RWPE2 (cell line): Measurements from ENCODE around the gene DEGS1.
A peak's percentile ranks its signal among the peaks of the same experiment; 100 is the strongest.

Source experiments
- ATAC-seq: fragments of 200-7000 bp; cut with Tn5 transposase; 3 replicates; pipeline ENCODE4 v1.9.1; 2021; ENCODE audit warnings: low read depth
- DNase-seq: peaks from one replicate; pipeline ENCODE4 v3.0.0-alpha.2; 2020; ENCODE audit warnings: low spot score
- H3K27ac ChIP-seq: fragments of 450-650 bp; 2 replicates; pipeline ENCODE4 v1.5.1; 2017; ENCODE audit warnings: mild to moderate bottlenecking; ENCODE audit not compliant: poor library complexity, severe bottlenecking
- H3K27me3 ChIP-seq: fragments of 250-450 bp; sonication (Bioruptor Pico); 2 replicates; pipeline ENCODE4 v1.5.1; 2021; ENCODE audit warnings: mild to moderate bottlenecking, moderate library complexity; ENCODE audit not compliant: insufficient read depth, poor library complexity, severe bottlenecking
- H3K36me3 ChIP-seq: fragments of 250-450 bp; sonication (Bioruptor Pico); 2 replicates; pipeline ENCODE4 v1.5.1; 2020; ENCODE audit warnings: low read depth, mild to moderate bottlenecking, moderate library complexity
- H3K4me1 ChIP-seq: fragments of 250-450 bp; sonication (Bioruptor Pico); 2 replicates; pipeline ENCODE4 v1.5.1; 2021; ENCODE audit warnings: mild to moderate bottlenecking, moderate library complexity; ENCODE audit not compliant: insufficient read depth, poor library complexity, severe bottlenecking
- H3K4me3 ChIP-seq: fragments of 250-450 bp; sonication (Bioruptor Pico); 2 replicates; pipeline ENCODE4 v1.5.1; 2021; ENCODE audit warnings: mild to moderate bottlenecking, moderate library complexity; ENCODE audit not compliant: severe bottlenecking
- H3K9me3 ChIP-seq: fragments of 250-450 bp; sonication (Bioruptor Pico); 2 replicates; pipeline ENCODE4 v1.5.1; 2021; ENCODE audit warnings: mild to moderate bottlenecking, moderate library complexity; ENCODE audit not compliant: severe bottlenecking
- CTCF ChIP-seq: fragments of 450-650 bp; IDR thresholded peaks from one replicate; pipeline ENCODE4 v1.5.1; 2017; ENCODE audit warnings: mild to moderate bottlenecking, moderate library complexity; ENCODE audit not compliant: poor library complexity, severe bottlenecking

DEGS1 gene

DNA sequence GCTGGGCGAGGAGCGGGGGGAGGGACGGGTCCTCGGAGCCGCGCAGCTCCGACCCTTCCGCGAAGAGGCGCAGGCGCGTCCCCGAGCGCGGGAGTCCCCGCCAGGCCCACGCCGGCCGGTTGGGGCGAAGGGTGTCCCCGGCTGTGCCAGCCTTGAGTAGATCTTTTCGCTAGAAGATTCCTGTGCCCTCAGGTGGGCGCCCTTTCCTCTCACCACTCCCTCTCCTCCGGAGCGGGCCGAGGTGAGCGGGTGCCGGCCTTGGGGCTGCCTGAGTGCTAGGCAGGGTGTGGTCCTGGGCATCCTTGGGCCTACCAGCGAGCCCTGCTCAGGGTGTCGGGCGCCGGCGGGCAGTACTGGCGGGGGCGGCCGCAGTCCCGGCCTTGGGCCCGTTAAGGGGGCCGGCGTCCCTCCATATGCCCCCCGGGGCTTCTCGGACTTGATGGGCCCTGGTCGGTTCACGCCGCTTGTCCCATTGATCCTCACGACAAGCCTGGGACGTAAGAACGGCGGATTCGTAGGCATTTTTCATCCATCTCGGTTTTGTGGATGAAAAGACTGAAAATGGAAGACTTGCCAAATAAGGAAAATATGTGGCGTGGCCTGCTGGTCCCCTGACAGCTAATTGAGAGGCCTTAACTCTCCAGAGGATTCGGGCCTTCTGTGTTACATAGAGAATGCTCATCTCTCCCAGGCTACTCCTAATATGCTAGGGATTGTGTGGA, 712 bp downstream of the DEGS1 start:
- peak; percentile 72 for ATAC-seq
- Histone ChIP-seq H3K4me1 (no peaks in the 10 kb centered on the region), H3K4me3 (peak overlapping the region; percentile 70), H3K27ac (peak overlapping the region; percentile 66), H3K9me3 (no peaks in the 10 kb centered on the region), H3K36me3 (no peaks in the 10 kb centered on the region), H3K27me3 (no peaks in the 10 kb centered on the region)
- no peak for TF ChIP-seq CTCF
- DNase-seq, result no peak

- H3K27me3 ChIP-seq, result no peaks in the 10 kb centered on the region
- no peak for TF ChIP-seq CTCF
- no peaks in the 10 kb centered on the region for H3K4me1 ChIP-seq
- DNase-seq (no peak), ATAC-seq (no peak)
- H3K9me3 ChIP-seq, result no peaks in the 10 kb centered on the region
- no peak overlapping the region for H3K27ac ChIP-seq
- H3K4me3 ChIP-seq, result no peak overlapping the region
- H3K36me3 ChIP-seq, result peaks cover 8% of the 10 kb centered on the region; the same call in 1 of the 2 replicates
These were observed 2.2 kb downstream of the DEGS1 start for GRCh38 chr1:224185208-224185607.

DNA sequence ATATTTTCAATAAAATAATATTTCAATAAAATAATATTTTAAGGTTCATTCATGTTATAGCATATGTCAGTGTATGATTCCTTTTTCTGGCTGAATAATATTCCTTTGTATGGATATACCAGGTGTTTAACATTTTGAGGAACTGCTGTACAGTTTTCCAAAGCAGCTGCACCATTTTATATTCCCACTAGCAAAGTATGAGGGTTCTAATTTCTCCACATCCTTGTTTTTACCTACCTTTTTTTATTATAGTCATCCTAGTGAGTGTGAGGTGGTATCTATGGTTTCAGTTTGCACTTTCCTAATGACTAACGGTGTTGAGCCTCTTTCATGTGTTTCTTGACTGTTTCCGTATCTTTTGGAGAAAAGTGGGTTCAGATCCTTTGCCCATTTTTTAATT, 5.2 kb downstream of the DEGS1 start:
- H3K36me3 ChIP-seq, result peaks cover 8% of the 10 kb centered on the region; the same call in 1 of the 2 replicates
- ATAC-seq (no peak), DNase-seq (no peak)
- TF ChIP-seq CTCF, result no peak
- no peak overlapping the region for H3K4me3 ChIP-seq
- H3K27me3 ChIP-seq, result no peaks in the 10 kb centered on the region
- H3K9me3 ChIP-seq, result no peaks in the 10 kb centered on the region
- H3K27ac ChIP-seq, result no peak overlapping the region
- no peaks in the 10 kb centered on the region for H3K4me1 ChIP-seq

- no peaks in the 10 kb centered on the region for H3K27me3 ChIP-seq
- H3K4me3 ChIP-seq, result no peak overlapping the region
- ATAC-seq (no peak), DNase-seq (no peak)
- no peaks in the 10 kb centered on the region for H3K9me3 ChIP-seq
- no peaks in the 10 kb centered on the region for H3K4me1 ChIP-seq
- TF ChIP-seq CTCF, result no peak
- no peak overlapping the region for H3K27ac ChIP-seq
- H3K36me3 ChIP-seq, result peaks cover 8% of the 10 kb centered on the region; the same call in 1 of the 2 replicates
These were observed 6.5 kb downstream of the DEGS1 start for GRCh38 chr1:224189561-224189960.

DNA sequence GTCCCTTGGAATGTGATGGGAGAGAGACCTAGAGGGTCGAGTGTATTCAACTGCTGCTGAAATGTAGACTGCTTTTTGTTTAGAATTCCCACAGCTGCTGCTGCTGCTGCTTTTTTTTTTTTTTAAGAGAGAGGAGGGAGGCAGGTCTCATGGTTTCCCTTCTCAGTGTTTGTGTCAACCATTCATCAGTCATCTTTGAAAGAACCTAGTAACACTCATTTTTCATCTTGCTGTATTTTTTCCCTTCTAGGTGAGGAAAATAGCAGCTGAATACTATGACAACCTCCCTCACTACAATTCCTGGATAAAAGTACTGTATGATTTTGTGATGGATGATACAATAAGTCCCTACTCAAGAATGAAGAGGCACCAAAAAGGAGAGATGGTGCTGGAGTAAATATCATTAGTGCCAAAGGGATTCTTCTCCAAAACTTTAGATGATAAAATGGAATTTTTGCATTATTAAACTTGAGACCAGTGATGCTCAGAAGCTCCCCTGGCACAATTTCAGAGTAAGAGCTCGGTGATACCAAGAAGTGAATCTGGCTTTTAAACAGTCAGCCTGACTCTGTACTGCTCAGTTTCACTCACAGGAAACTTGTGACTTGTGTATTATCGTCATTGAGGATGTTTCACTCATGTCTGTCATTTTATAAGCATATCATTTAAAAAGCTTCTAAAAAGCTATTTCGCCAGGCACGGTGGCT, 9.2 kb downstream of the DEGS1 start:
- no peak for DNase-seq
- no peak for TF ChIP-seq CTCF
- Histone ChIP-seq H3K36me3 (peaks cover 8% of the 10 kb centered on the region; the same call in 1 of the 2 replicates), H3K27me3 (no peaks in the 10 kb centered on the region), H3K4me3 (no peak overlapping the region), H3K9me3 (no peaks in the 10 kb centered on the region), H3K4me1 (no peaks in the 10 kb centered on the region), H3K27ac (no peak overlapping the region)
- no peak for ATAC-seq
